ENCODE data around the gene FPR2. TPM values are rescaled to one million over a fixed set of nuclear protein-coding genes. Genes with fewer than 3 reads are reported as not detected.
"Not testable (repeated sequence)": the region's sequence is repeated elsewhere in the genome, so short reads cannot be mapped to it uniquely, and the experiment has no call there.

FPR2 gene
- total RNA-seq, 1 donor from 2014 or later, result 0.36 TPM

- no peak for ATAC-seq
Measured at GRCh38 chr19:51739466-51740213, 21.3 kb upstream of the FPR2 start.

DNA sequence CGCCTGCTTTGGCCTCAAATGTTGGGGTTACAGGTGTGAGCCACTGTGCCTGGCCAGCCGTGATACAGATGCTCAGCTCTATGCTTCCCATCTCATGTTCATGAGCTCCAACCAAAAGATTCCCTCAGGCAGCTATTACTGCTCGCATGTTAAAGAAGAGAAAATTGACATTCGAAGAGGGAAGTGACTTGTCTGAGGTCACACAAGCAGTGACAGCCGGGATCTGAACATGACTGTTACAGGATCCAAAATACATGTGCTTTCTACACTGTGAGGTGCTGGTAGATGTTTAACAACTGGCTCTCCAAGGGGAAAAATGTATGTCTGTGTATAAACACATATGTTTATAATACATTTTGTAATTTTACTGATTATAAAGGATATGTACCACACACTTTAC, 20.6 kb upstream of the FPR2 start:
- ATAC-seq, result no peak

DNA sequence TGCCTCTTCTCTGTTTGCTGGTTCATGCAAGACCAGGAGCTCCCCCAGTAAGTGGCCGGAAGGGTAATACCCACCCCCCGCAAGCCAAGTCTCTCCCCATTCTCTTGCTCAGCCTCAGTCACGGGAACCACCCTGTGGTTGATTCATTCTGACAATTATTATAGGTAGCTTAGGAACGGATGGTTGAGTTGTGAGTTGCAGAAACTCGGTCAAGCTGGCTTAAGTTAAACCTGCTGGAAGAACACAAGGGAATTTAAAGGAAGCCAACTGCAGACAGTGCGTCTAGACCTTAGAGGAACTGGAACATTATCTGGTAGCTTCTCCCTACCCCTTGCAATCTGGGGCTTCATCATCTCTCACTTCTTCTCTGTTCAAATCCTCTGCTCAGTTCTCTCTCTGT, 18.2 kb upstream of the FPR2 start:
- ATAC-seq, result peak; percentile 23

- no peak for ATAC-seq
Measured at GRCh38 chr19:51743405-51743804, 17.6 kb upstream of the FPR2 start.

DNA sequence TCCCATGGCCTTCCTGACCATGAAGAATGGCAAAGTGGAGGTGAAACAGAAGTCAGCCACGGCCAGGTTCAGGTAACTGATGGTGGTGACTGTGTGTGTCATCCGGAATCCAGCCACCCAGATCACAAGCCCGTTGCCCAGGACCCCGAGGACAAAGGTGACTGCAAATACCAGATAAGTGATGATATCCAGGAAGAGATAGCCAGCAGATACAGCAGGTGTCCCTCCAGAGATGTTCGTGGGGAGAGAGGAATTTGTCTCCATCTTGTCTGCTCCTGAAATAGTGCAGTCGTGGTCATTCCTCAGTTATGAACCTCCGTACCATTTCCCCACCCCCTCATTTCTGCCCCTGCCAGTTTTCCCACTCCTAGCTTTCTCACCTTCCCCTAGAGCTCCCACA, 14.2 kb upstream of the FPR2 start:
- ATAC-seq, result no peak

- no peak for ATAC-seq
Measured at GRCh38 chr19:51749979-51750378, 11.0 kb upstream of the FPR2 start.

DNA sequence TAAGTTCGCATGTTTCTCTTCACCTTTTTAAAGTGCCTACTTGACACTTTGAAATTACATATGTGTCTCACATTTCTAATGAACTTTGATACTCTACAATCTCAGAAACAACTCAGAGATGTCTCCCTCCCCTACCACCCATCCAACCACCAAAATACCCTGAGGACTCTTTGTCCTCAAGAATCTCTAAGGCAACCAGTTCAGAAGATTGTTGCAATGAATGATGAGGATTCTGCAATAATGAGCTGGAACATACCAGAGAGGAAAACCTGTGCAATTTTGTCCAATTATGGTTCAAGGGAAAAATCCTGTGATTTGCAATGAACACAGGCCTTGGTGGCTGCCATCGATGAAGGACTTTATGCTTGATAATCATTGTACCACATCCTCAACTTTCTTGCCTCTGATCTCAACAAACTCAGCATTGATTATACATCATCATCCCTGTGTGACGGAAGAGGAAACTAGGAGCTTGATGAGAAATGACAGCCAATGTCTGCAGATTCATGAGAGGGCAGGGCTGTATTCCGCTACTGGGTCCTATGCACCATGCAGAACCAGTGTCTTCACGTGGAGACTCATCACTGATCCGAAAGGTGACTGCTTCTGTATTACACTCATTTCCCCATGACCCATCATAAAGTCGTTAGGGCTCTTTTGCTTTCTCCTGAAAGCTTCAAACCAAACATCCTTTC, 10.4 kb upstream of the FPR2 start:
- no peak for ATAC-seq

- ATAC-seq, result no peak
Measured at GRCh38 chr19:51751655-51752054, 9.3 kb upstream of the FPR2 start, which contains the start of gene FPR1. Gene FPR1 (minus strand): TSS chr19:51751878. CDS start chr19:51746994, 4,884 bp downstream.

DNA sequence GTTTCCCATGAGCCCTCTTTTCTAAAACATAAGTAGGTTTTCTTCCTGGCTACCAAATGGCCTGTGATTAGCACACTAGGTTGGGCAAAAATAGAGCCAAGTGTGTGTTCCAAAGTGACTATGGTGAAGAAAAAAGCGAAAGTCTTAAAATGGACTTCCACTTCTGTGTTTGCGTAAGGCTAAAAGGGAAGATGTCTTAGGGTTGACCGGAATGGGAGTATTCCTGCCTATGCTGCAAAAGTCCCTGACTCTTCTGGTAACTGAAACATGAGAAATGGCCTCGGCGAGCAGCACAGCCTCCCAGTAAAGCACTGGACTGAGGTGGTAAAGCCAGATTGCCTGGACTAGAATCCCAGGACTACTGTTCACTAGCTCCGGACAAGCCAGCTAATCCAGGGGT, 6.9 kb upstream of the FPR2 start:
- ATAC-seq, result no peak

GRCh38 chr19:51754770-51755169, 6.2 kb upstream of the FPR2 start:
- ATAC-seq, result no peak

GRCh38 chr19:51755571-51755970, 5.4 kb upstream of the FPR2 start:
- no peak for ATAC-seq

- no peak for ATAC-seq
Measured at GRCh38 chr19:51761696-51762095, 716 bp downstream of the FPR2 start.

DNA sequence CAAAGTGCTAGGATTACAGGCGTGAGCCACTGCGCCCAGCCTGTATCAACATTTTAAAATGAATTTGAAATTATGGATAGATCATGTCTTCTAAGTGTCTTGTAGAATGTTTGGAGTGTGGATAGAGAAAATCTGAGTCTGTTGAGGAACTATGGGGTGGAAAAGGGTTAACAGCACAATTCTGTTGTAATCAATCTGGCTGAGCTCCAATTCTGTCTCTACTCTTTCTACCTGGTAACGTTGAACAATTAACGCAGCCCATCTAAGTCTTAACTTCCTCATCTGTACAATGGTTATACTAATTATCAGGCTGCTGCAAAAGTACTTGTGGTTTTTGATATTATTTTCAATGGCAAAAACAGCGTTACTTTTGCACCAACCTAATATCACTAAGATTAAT, 4.1 kb downstream of the FPR2 start:
- no peak for ATAC-seq

- ATAC-seq, result no peak
Measured at GRCh38 chr19:51766461-51766860, 5.5 kb downstream of the FPR2 start.

- ATAC-seq, result no peak
Measured at GRCh38 chr19:51771376-51772130, 10.6 kb downstream of the FPR2 start.

DNA sequence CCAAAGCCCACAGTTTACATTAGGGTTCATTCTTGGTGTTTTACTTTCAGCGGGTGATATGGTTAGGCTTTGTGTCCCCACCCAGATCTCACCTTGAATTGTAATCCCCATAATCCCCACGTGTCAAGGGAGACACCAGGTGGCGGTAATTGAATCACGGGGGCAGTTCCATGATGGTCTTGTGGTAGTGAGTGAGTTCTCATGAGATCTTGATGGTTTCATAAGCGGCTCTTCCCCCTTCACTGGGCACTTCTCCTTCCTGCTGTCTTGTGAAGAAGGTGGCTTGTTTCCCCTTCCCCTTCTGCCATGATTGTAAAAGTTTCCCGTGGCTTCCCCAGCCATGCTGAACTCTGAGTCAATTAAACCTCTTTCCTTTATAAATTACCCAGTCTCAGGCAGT, 12.0 kb downstream of the FPR2 start:
- ATAC-seq, result no peak

DNA sequence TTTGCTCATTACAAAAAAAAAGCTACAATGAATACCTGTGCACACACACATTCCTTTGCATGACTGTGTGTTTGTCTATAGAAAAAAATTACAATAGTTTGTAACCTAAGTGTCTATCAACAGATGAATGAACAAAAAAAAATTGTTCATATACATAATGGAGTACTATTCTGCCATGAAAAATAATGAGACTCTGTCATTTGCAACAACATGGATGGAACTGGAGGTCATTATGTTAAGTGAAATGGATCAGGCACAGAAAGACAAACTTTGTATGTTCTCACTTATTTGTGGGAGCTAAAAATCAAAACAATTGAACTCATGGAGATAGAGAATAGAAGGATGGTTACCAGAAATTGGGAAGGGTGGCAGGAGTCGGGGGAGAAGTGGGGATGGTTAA, 15.6 kb downstream of the FPR2 start:
- not testable (repeated sequence) for ATAC-seq

- ATAC-seq, result peak; percentile 73
Measured at GRCh38 chr19:51777570-51778462, 16.8 kb downstream of the FPR2 start.

- ATAC-seq, result no peak
Measured at GRCh38 chr19:51779181-51779580, 18.2 kb downstream of the FPR2 start.

GRCh38 chr19:51779703-51780102, 18.7 kb downstream of the FPR2 start:
- ATAC-seq, result no peak

GRCh38 chr19:51780270-51780669, 19.3 kb downstream of the FPR2 start:
- ATAC-seq, result no peak

- no peak for ATAC-seq
Measured at GRCh38 chr19:51781999-51782398, 21.0 kb downstream of the FPR2 start.

Data from esophagus mucosa (tissue), 1 donor.